ENCODE results near the gene METTL25.
A peak's percentile ranks its signal among the peaks of the same experiment; 100 is the strongest.

- TF ChIP-seq POLR2A (IDR thresholded peaks at IDR 0.05) = no peak
- peak in 5 of 6 experiments; percentile 16 to 78 (median 75) for TF ChIP-seq CTCF (IDR thresholded peaks at IDR 0.05)
Observed at GRCh38 chr12:82527165-82527780, 168.9 kb downstream of the METTL25 start.
